Activated naive CD4-positive, alpha-beta T cell treated with anti-CD3 and anti-CD28 coated beads, Interleukin-2, amount 50 U/mL, for 24 hours (primary cell): Measurements from ENCODE around the gene E2F2.
"Not testable (repeated sequence)": the region's sequence is repeated elsewhere in the genome, so short reads cannot be mapped to it uniquely, and the experiment has no call there.

Experiments
- H3K27ac Mint-ChIP-seq: one replicate; pipeline ENCODE4 v1.8.0; 2021; ENCODE audit warnings: mild to moderate bottlenecking, mixed read lengths
- H3K27me3 Mint-ChIP-seq: one replicate; pipeline ENCODE4 v1.8.0; 2021; ENCODE audit warnings: mixed read lengths
- H3K36me3 Mint-ChIP-seq: one replicate; pipeline ENCODE4 v1.8.0; 2021; ENCODE audit warnings: mixed read lengths
- H3K4me1 Mint-ChIP-seq: one replicate; pipeline ENCODE4 v1.8.0; 2021; ENCODE audit warnings: mixed read lengths
- H3K4me3 Mint-ChIP-seq: one replicate; pipeline ENCODE4 v1.8.0; 2021; ENCODE audit warnings: mild to moderate bottlenecking, mixed read lengths
- H3K9me3 Mint-ChIP-seq: one replicate; pipeline ENCODE4 v1.8.0; 2021; ENCODE audit warnings: mixed read lengths

E2F2 gene

GRCh38 chr1:23522244-23522982 is 8.6 kb downstream of the E2F2 start:
- no peaks in the 10 kb centered on the region for H3K36me3 Mint-ChIP-seq
- H3K27ac Mint-ChIP-seq: no peak overlapping the region
- H3K9me3 Mint-ChIP-seq: no peaks in the 10 kb centered on the region
- H3K4me1 Mint-ChIP-seq: peaks cover 31% of the 10 kb centered on the region
- H3K4me3 Mint-ChIP-seq: no peak overlapping the region
- H3K27me3 Mint-ChIP-seq: no peaks in the 10 kb centered on the region

GRCh38 chr1:23521588-23521987 is 9.4 kb downstream of the E2F2 start:
- no peak overlapping the region for H3K27ac Mint-ChIP-seq
- H3K9me3 Mint-ChIP-seq: no peaks in the 10 kb centered on the region
- no peaks in the 10 kb centered on the region for H3K36me3 Mint-ChIP-seq
- H3K4me1 Mint-ChIP-seq: peaks cover 23% of the 10 kb centered on the region
- H3K27me3 Mint-ChIP-seq: no peaks in the 10 kb centered on the region
- no peak overlapping the region for H3K4me3 Mint-ChIP-seq

- Mint-ChIP-seq H3K36me3 (no peaks in the 10 kb centered on the region), H3K27ac (no peak overlapping the region), H3K4me1 (no peaks in the 10 kb centered on the region), H3K4me3 (no peak overlapping the region), H3K9me3 (no peaks in the 10 kb centered on the region), H3K27me3 (no peaks in the 10 kb centered on the region)
These were observed 13.5 kb downstream of the E2F2 start for GRCh38 chr1:23517581-23517980.

- H3K36me3 Mint-ChIP-seq: no peaks in the 10 kb centered on the region
- no peaks in the 10 kb centered on the region for H3K4me1 Mint-ChIP-seq
- H3K27me3 Mint-ChIP-seq: no peaks in the 10 kb centered on the region
- H3K4me3 Mint-ChIP-seq: no peak overlapping the region
- no peaks in the 10 kb centered on the region for H3K9me3 Mint-ChIP-seq
- no peak overlapping the region for H3K27ac Mint-ChIP-seq
These were observed 15.1 kb downstream of the E2F2 start for GRCh38 chr1:23515905-23516304.

GRCh38 chr1:23514111-23514679 is 16.8 kb downstream of the E2F2 start:
- Mint-ChIP-seq H3K27ac (no peak overlapping the region), H3K36me3 (no peaks in the 10 kb centered on the region), H3K4me1 (no peaks in the 10 kb centered on the region), H3K27me3 (no peaks in the 10 kb centered on the region), H3K4me3 (no peak overlapping the region), H3K9me3 (no peaks in the 10 kb centered on the region)

GRCh38 chr1:23509896-23510295 is 21.1 kb downstream of the E2F2 start:
- Mint-ChIP-seq H3K9me3 (no peaks in the 10 kb centered on the region), H3K27ac (no peak overlapping the region), H3K36me3 (no peaks in the 10 kb centered on the region), H3K4me3 (no peak overlapping the region), H3K4me1 (no peaks in the 10 kb centered on the region), H3K27me3 (no peaks in the 10 kb centered on the region)

GRCh38 chr1:23506376-23507107 is 24.5 kb downstream of the E2F2 start:
- H3K27me3 Mint-ChIP-seq: no peaks in the 10 kb centered on the region
- H3K9me3 Mint-ChIP-seq: no peaks in the 10 kb centered on the region
- no peak overlapping the region for H3K27ac Mint-ChIP-seq
- H3K4me3 Mint-ChIP-seq: no peak overlapping the region
- H3K36me3 Mint-ChIP-seq: no peaks in the 10 kb centered on the region
- H3K4me1 Mint-ChIP-seq: no peaks in the 10 kb centered on the region

GRCh38 chr1:23505851-23506250 is 25.2 kb downstream of the E2F2 start:
- H3K9me3 Mint-ChIP-seq: no peaks in the 10 kb centered on the region
- H3K36me3 Mint-ChIP-seq: no peaks in the 10 kb centered on the region
- no peak overlapping the region for H3K27ac Mint-ChIP-seq
- no peak overlapping the region for H3K4me3 Mint-ChIP-seq
- no peaks in the 10 kb centered on the region for H3K4me1 Mint-ChIP-seq
- no peaks in the 10 kb centered on the region for H3K27me3 Mint-ChIP-seq

GRCh38 chr1:23504156-23504555 is 26.9 kb downstream of the E2F2 start:
- H3K36me3 Mint-ChIP-seq, H3K27ac Mint-ChIP-seq: not testable (repeated sequence)

GRCh38 chr1:23502951-23503350 is 28.1 kb downstream of the E2F2 start:
- H3K27ac Mint-ChIP-seq: no peak overlapping the region
- H3K9me3 Mint-ChIP-seq: no peaks in the 10 kb centered on the region
- H3K4me3 Mint-ChIP-seq: no peak overlapping the region
- no peaks in the 10 kb centered on the region for H3K36me3 Mint-ChIP-seq
- H3K27me3 Mint-ChIP-seq: no peaks in the 10 kb centered on the region
- no peaks in the 10 kb centered on the region for H3K4me1 Mint-ChIP-seq

More at GRCh38 chr1:23504156-23504555, 26.9 kb downstream of the E2F2 start:
- not testable (repeated sequence) for H3K4me3 Mint-ChIP-seq, H3K4me1 Mint-ChIP-seq, H3K27me3 Mint-ChIP-seq, H3K9me3 Mint-ChIP-seq

- Mint-ChIP-seq H3K4me1 (no peaks in the 10 kb centered on the region), H3K27me3 (no peaks in the 10 kb centered on the region)
These were observed 30.6 kb downstream of the E2F2 start for GRCh38 chr1:23500466-23500865.

GRCh38 chr1:23497777-23498439 is 33.1 kb downstream of the E2F2 start:
- Mint-ChIP-seq H3K4me3 (no peak overlapping the region), H3K4me1 (no peaks in the 10 kb centered on the region), H3K27me3 (no peaks in the 10 kb centered on the region), H3K9me3 (no peaks in the 10 kb centered on the region), H3K27ac (no peak overlapping the region), H3K36me3 (no peaks in the 10 kb centered on the region)

More at GRCh38 chr1:23500466-23500865, 30.6 kb downstream of the E2F2 start:
- Mint-ChIP-seq H3K27ac (no peak overlapping the region), H3K36me3 (no peaks in the 10 kb centered on the region), H3K9me3 (no peaks in the 10 kb centered on the region), H3K4me3 (no peak overlapping the region)

- H3K27me3 Mint-ChIP-seq: no peaks in the 10 kb centered on the region
- H3K4me3 Mint-ChIP-seq: no peak overlapping the region
- no peak overlapping the region for H3K27ac Mint-ChIP-seq
- no peaks in the 10 kb centered on the region for H3K4me1 Mint-ChIP-seq
- H3K9me3 Mint-ChIP-seq: no peaks in the 10 kb centered on the region
- no peaks in the 10 kb centered on the region for H3K36me3 Mint-ChIP-seq
These were observed 34.4 kb downstream of the E2F2 start for GRCh38 chr1:23496490-23497181.

GRCh38 chr1:23494836-23495235 is 36.2 kb downstream of the E2F2 start:
- not testable (repeated sequence) for H3K4me1 Mint-ChIP-seq, H3K4me3 Mint-ChIP-seq, H3K36me3 Mint-ChIP-seq, H3K9me3 Mint-ChIP-seq, H3K27me3 Mint-ChIP-seq, H3K27ac Mint-ChIP-seq

- H3K27me3 Mint-ChIP-seq, H3K4me3 Mint-ChIP-seq, H3K27ac Mint-ChIP-seq, H3K4me1 Mint-ChIP-seq, H3K36me3 Mint-ChIP-seq, H3K9me3 Mint-ChIP-seq: not testable (repeated sequence)
These were observed 38.3 kb downstream of the E2F2 start for GRCh38 chr1:23492776-23493175.
